HepG2 (cell line): ENCODE measurements around the gene TTBK1. TPM values are rescaled to one million over a fixed set of nuclear protein-coding genes. Genes with fewer than 3 reads are reported as not detected.

Source experiments
- ADNP ChIP-seq: sonication (generic); formaldehyde crosslinking; IDR thresholded peaks from 2 replicates; pipeline ENCODE4 v1.4.0; 2020; ENCODE audit warnings: missing genetic modification reagents
- ETV6 ChIP-seq: sonication (generic); formaldehyde crosslinking; conservative IDR thresholded peaks from 2 replicates; pipeline ENCODE4 v1.4.0; 2020; ENCODE audit warnings: missing genetic modification reagents
- FOSL1 ChIP-seq: sonication (generic); formaldehyde crosslinking; IDR thresholded peaks from 2 replicates; pipeline ENCODE4 v1.9.0; 2021; ENCODE audit warnings: missing genetic modification reagents, borderline replicate concordance
- HMGA1 ChIP-seq: sonication (generic); formaldehyde crosslinking; conservative IDR thresholded peaks from 2 replicates; pipeline ENCODE4 v1.4.0; 2020; ENCODE audit warnings: missing genetic modification reagents
- PRDM4 ChIP-seq: sonication (generic); formaldehyde crosslinking; IDR thresholded peaks from 2 replicates; pipeline ENCODE4 v1.9.0; 2021; ENCODE audit warnings: missing genetic modification reagents, borderline replicate concordance
- PRMT3 ChIP-seq: sonication (generic); formaldehyde crosslinking; IDR thresholded peaks from 2 replicates; pipeline ENCODE4 v1.8.1; 2022; ENCODE audit warnings: low read depth, mild to moderate bottlenecking, moderate library complexity, missing genetic modification reagents, borderline replicate concordance
- RORA ChIP-seq: sonication (generic); formaldehyde crosslinking; IDR thresholded peaks from 2 replicates; pipeline ENCODE4 v1.5.0; 2020; ENCODE audit warnings: mild to moderate bottlenecking, missing genetic modification reagents, moderate library complexity
- ZNF382 ChIP-seq: sonication (generic); formaldehyde crosslinking; IDR thresholded peaks from 2 replicates; pipeline ENCODE4 v1.5.0; 2020; ENCODE audit warnings: missing genetic modification reagents, mild to moderate bottlenecking, borderline replicate concordance
- ZNF615 ChIP-seq: sonication (generic); formaldehyde crosslinking; IDR thresholded peaks from 2 replicates; pipeline ENCODE4 v1.5.0; 2020; ENCODE audit warnings: mild to moderate bottlenecking, missing genetic modification reagents, borderline replicate concordance
- ZNF619 ChIP-seq: sonication (generic); formaldehyde crosslinking; IDR thresholded peaks from 2 replicates; pipeline ENCODE4 v1.4.0; 2020; ENCODE audit warnings: mild to moderate bottlenecking, missing genetic modification reagents
- ZNF7 ChIP-seq: IDR thresholded peaks from 2 replicates; pipeline ENCODE4 v1.6.1; 2016; ENCODE audit warnings: missing biosample characterization, missing genetic modification reagents
- ZNF710 ChIP-seq: sonication (generic); formaldehyde crosslinking; IDR thresholded peaks from 2 replicates; pipeline ENCODE4 v1.5.0; 2020; ENCODE audit warnings: mild to moderate bottlenecking, missing genetic modification reagents, borderline replicate concordance
- ZNF780A ChIP-seq: sonication (generic); formaldehyde crosslinking; IDR thresholded peaks from 2 replicates; pipeline ENCODE4 v1.8.0; 2022; ENCODE audit warnings: mild to moderate bottlenecking, missing genetic modification reagents, moderate library complexity
- polyA plus RNA-seq, 8 experiments: library from polyadenylated mRNA; depleted of rRNA in 3 of 8; stranded (reverse) in 7 of 8; unstranded in 1 of 8; fragments of >200 nt; fragmentation: Illumina TruSeq in 4 of 8; extraction: Trizol in 4 of 8; gene quantifications; 2 replicates each; pipeline versions ENCODE4 v1.2.1 to v1.2.3, GENCODE V29; 2011 to 2016; ENCODE audit warnings: low read depth in 4 of 8, missing spikeins in 1 of 8, mixed read lengths in 1 of 8; ENCODE audit not compliant: insufficient read depth in 1 of 8
- total RNA-seq, 5 experiments: library from RNA; depleted of rRNA; stranded (reverse); fragments of >200 nt; fragmentation: Illumina TruSeq; extraction: Trizol; gene quantifications; 2 replicates each; pipeline ENCODE4 v1.2.3, GENCODE V29; 2016; ENCODE audit warnings: low read depth in 1 of 5
- TF ChIP-seq, protein P1 (sequence below): sonication (generic); formaldehyde crosslinking; IDR thresholded peaks from 2 replicates; pipeline ENCODE4 v1.5.1; 2020; ENCODE audit warnings: mild to moderate bottlenecking, missing genetic modification reagents, borderline replicate concordance
- TF ChIP-seq, protein P2 (sequence below): IDR thresholded peaks from 2 replicates; pipeline ENCODE4 v1.6.1; 2016; ENCODE audit warnings: low read depth, borderline replicate concordance
- TF ChIP-seq, protein P3 (sequence below), 2 experiments: fragments of 450-650 bp in 1 of 2; sonication (generic) in 1 of 2; formaldehyde crosslinking; IDR thresholded peaks; 2 replicates each; pipeline versions ENCODE4 v1.5.0 to v1.8.0; 2020 to 2022; ENCODE audit warnings: mild to moderate bottlenecking in 1 of 2, missing genetic modification reagents in 1 of 2

The TTBK1 gene
- total and polyA plus RNA-seq, 2 of the 13 experiments (the other 11 are each of a cell fraction or from before 2014, with no cell fraction given) = 0.24 to 0.33 TPM

- TF ChIP-seq, protein P1, sequence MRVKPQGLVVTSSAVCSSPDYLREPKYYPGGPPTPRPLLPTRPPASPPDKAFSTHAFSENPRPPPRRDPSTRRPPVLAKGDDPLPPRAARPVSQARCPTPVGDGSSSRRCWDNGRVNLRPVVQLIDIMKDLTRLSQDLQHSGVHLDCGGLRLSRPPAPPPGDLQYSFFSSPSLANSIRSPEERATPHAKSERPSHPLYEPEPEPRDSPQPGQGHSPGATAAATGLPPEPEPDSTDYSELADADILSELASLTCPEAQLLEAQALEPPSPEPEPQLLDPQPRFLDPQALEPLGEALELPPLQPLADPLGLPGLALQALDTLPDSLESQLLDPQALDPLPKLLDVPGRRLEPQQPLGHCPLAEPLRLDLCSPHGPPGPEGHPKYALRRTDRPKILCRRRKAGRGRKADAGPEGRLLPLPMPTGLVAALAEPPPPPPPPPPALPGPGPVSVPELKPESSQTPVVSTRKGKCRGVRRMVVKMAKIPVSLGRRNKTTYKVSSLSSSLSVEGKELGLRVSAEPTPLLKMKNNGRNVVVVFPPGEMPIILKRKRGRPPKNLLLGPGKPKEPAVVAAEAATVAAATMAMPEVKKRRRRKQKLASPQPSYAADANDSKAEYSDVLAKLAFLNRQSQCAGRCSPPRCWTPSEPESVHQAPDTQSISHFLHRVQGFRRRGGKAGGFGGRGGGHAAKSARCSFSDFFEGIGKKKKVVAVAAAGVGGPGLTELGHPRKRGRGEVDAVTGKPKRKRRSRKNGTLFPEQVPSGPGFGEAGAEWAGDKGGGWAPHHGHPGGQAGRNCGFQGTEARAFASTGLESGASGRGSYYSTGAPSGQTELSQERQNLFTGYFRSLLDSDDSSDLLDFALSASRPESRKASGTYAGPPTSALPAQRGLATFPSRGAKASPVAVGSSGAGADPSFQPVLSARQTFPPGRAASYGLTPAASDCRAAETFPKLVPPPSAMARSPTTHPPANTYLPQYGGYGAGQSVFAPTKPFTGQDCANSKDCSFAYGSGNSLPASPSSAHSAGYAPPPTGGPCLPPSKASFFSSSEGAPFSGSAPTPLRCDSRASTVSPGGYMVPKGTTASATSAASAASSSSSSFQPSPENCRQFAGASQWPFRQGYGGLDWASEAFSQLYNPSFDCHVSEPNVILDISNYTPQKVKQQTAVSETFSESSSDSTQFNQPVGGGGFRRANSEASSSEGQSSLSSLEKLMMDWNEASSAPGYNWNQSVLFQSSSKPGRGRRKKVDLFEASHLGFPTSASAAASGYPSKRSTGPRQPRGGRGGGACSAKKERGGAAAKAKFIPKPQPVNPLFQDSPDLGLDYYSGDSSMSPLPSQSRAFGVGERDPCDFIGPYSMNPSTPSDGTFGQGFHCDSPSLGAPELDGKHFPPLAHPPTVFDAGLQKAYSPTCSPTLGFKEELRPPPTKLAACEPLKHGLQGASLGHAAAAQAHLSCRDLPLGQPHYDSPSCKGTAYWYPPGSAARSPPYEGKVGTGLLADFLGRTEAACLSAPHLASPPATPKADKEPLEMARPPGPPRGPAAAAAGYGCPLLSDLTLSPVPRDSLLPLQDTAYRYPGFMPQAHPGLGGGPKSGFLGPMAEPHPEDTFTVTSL (CRISPR knock-in tag) = no peak
- TF ChIP-seq ZNF7 (no peak), ADNP (no peak), ZNF710 (CRISPR knock-in tag) (no peak), PRDM4 (CRISPR knock-in tag) (no peak), PRMT3 (CRISPR knock-in tag) (no peak), ZNF619 (CRISPR knock-in tag) (no peak), ZNF615 (CRISPR knock-in tag) (0 out of 2 replicates have a peak, but pooled peaks have one; percentile 30), HMGA1 (CRISPR knock-in tag) (no peak), RORA (CRISPR knock-in tag) (no peak), ZNF382 (CRISPR knock-in tag) (no peak), ETV6 (CRISPR knock-in tag) (no peak), FOSL1 (CRISPR knock-in tag) (no peak), ZNF780A (0 out of 2 replicates have a peak, but pooled peaks have one; percentile 10)
- TF ChIP-seq, protein P2, sequence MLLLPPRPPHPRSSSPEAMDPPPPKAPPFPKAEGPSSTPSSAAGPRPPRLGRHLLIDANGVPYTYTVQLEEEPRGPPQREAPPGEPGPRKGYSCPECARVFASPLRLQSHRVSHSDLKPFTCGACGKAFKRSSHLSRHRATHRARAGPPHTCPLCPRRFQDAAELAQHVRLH (CRISPR knock-in tag) = 0 out of 2 replicates have a peak, but pooled peaks have one; percentile 3
- TF ChIP-seq, protein P3, sequence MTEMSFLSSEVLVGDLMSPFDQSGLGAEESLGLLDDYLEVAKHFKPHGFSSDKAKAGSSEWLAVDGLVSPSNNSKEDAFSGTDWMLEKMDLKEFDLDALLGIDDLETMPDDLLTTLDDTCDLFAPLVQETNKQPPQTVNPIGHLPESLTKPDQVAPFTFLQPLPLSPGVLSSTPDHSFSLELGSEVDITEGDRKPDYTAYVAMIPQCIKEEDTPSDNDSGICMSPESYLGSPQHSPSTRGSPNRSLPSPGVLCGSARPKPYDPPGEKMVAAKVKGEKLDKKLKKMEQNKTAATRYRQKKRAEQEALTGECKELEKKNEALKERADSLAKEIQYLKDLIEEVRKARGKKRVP (CRISPR knock-in tag; IDR thresholded peaks at IDR 0.05) = no peak
Measured at GRCh38 chr6:43274127-43274915, 31.0 kb downstream of the TTBK1 start (continued).
